ENCODE measurements around the gene GALNT17. TPM values are rescaled to one million over a fixed set of nuclear protein-coding genes. Genes with fewer than 3 reads are reported as not detected.

GALNT17 gene
- total RNA-seq, 4 donors from 2014 or later: 4.4 to 33.8 (median 11.3) TPM

- peak in 1 of 2 donors; percentile 34 for DNase-seq
- Histone ChIP-seq H3K27me3 (no peaks in the 10 kb centered on the region), H3K36me3 (no peaks in the 10 kb centered on the region), H3K4me3 (no peak overlapping the region), H3K9me3 (no peaks in the 10 kb centered on the region), H3K27ac (peak overlapping the region; percentile 60 to 83), H3K4me1 (no peaks in the 10 kb centered on the region)
- TF ChIP-seq, protein P1, sequence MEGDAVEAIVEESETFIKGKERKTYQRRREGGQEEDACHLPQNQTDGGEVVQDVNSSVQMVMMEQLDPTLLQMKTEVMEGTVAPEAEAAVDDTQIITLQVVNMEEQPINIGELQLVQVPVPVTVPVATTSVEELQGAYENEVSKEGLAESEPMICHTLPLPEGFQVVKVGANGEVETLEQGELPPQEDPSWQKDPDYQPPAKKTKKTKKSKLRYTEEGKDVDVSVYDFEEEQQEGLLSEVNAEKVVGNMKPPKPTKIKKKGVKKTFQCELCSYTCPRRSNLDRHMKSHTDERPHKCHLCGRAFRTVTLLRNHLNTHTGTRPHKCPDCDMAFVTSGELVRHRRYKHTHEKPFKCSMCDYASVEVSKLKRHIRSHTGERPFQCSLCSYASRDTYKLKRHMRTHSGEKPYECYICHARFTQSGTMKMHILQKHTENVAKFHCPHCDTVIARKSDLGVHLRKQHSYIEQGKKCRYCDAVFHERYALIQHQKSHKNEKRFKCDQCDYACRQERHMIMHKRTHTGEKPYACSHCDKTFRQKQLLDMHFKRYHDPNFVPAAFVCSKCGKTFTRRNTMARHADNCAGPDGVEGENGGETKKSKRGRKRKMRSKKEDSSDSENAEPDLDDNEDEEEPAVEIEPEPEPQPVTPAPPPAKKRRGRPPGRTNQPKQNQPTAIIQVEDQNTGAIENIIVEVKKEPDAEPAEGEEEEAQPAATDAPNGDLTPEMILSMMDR (IDR thresholded peaks at IDR 0.05): no peak
- TF ChIP-seq POLR2A (IDR thresholded peaks at IDR 0.05): no peak
- intact Hi-C loops (cut with DNase I; ENCODE audit: low total_unique reads): no loop called here
Observed at GRCh38 chr7:71303566-71303965, 171.6 kb downstream of the GALNT17 start.

DNA sequence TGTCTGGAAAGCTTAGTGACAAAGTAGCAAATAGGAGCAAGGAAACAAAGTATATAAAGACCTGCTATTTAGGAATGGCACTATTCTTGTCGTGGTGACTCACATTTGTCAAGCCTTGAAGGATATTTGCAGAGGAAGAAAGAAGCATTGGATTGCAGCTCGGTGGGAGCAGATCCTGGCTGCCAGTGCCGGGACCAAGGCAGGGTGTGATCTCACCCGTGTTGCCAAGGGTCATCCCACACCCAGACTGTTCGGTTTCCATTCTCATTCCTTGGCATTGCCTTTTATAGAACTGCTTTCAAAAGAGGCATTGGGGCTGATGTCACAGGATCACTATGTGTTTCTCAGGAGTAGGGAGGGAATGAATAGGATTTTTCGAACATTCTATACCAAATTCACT is 176.2 kb downstream of the GALNT17 start:
- peak; percentile 52 to 63 for DNase-seq
- intact Hi-C loops (cut with DNase I; ENCODE audit: low total_unique reads): no loop called here
- H3K27ac ChIP-seq: peak overlapping the region; percentile 78 to 83
- H3K4me1 ChIP-seq: peaks cover 0 to 8% of the 10 kb centered on the region in 2 donors
- no peaks in the 10 kb centered on the region for H3K9me3 ChIP-seq
- TF ChIP-seq, protein P1 (IDR thresholded peaks at IDR 0.05): no peak
- TF ChIP-seq POLR2A (IDR thresholded peaks at IDR 0.05): no peak
- no peak overlapping the region for H3K4me3 ChIP-seq
- H3K36me3 ChIP-seq: no peaks in the 10 kb centered on the region
- H3K27me3 ChIP-seq: no peaks in the 10 kb centered on the region

DNA sequence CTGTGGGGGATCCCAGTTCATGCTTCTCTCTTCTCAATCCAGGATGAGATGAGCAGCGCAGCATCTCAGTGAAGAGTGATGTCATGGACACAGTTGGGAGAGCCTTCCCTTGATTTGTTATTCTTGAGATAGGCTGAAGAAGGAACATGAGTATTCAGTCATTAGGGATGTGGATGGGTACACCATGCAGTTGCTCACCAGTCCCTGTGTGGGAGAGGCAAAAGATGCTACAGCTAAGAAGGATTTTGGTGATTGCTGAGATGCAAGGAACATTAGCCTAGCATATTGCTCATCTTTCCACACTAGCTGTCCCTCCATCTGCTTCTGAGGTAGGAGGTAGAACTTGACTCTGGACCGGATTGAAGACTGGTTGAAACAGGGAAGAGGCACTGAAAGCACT is 179.6 kb downstream of the GALNT17 start:
- DNase-seq: no peak
- TF ChIP-seq, protein P1 (IDR thresholded peaks at IDR 0.05): no peak
- no peak for TF ChIP-seq POLR2A (IDR thresholded peaks at IDR 0.05)
- no peaks in the 10 kb centered on the region for H3K27me3 ChIP-seq
- H3K9me3 ChIP-seq: no peaks in the 10 kb centered on the region
- intact Hi-C loops (cut with DNase I; ENCODE audit: low total_unique reads): no loop called here
- H3K36me3 ChIP-seq: no peaks in the 10 kb centered on the region
- peaks cover 0 to 8% of the 10 kb centered on the region in 2 donors for H3K4me1 ChIP-seq
- no peak overlapping the region for H3K4me3 ChIP-seq
- H3K27ac ChIP-seq: peak overlapping the region; percentile 8 to 83

DNA sequence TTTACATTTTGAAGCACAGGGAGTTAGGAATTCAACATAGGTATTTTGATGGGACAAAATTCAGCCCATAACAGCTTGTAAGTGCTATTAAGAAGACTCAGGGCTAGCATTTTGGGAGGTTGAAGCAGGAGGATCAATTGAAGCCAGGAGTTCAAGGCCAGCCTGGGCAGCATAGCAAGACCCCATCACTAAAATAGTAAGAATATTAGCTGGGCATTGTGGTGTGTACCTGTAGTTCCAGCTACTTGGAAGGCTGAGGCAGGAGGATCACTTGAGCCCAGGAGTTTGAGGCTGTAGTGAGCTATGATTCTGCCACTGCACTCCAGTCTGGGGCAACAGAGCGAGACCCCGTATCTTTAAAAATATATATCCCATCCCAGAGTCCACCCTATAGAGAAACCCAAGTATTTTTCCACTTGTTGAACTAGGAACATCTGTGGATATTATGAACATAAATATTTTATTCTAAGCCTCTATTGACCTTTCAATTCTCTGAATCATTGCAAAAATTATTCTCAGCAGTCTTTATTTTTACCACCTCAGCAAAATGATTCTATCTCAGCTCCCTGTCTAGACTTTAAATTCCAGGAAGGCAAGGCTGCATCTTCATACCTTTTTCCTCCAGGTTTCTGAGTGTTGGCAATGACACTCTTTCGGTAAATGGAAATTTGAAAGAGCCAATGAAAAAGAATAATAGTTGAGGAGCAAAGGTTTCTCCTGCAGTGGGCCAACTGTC is 181.0 kb downstream of the GALNT17 start:
- Histone ChIP-seq H3K27ac (no peak overlapping the region), H3K9me3 (no peaks in the 10 kb centered on the region), H3K27me3 (no peaks in the 10 kb centered on the region), H3K36me3 (no peaks in the 10 kb centered on the region), H3K4me1 (peaks cover 0 to 8% of the 10 kb centered on the region in 2 donors), H3K4me3 (no peak overlapping the region)
- TF ChIP-seq, protein P1 (IDR thresholded peaks at IDR 0.05): no peak
- TF ChIP-seq POLR2A (IDR thresholded peaks at IDR 0.05): no peak
- intact Hi-C loops (cut with DNase I; ENCODE audit: low total_unique reads): no loop called here
- no peak for DNase-seq

DNA sequence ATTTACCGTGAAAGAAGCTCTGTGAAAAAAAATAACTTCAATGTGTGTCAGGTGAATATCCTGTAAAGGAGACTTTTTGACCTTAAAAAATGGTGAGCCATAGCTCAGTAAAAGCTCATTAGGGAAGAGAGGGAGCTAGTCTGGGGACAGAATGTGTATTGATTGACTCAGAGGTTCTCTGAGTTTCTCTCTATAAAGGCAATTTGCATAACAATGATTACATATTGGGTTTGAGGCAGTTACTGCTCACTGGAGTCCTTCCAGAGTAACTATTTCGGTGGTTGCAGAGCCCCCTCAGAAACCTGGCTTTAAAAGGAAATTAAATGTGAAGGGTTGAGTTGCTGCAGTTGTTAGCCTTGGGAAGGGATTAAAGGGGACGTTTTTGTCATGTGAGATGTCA is 181.6 kb downstream of the GALNT17 start:
- Histone ChIP-seq H3K36me3 (no peaks in the 10 kb centered on the region), H3K27ac (peak overlapping the region in 1 of 2 donors; percentile 56), H3K27me3 (no peaks in the 10 kb centered on the region), H3K4me1 (peaks cover 0 to 8% of the 10 kb centered on the region in 2 donors), H3K4me3 (no peak overlapping the region), H3K9me3 (no peaks in the 10 kb centered on the region)
- no peak for DNase-seq
- intact Hi-C loops (cut with DNase I; ENCODE audit: low total_unique reads): no loop called here
- no peak for TF ChIP-seq POLR2A (IDR thresholded peaks at IDR 0.05)
- TF ChIP-seq, protein P1 (IDR thresholded peaks at IDR 0.05): no peak

Measured in uterus (tissue), 4 donors.